Body of pancreas (tissue), 4 donors: ENCODE results near the gene CCDC33. TPM values are rescaled to one million over a fixed set of nuclear protein-coding genes. Genes with fewer than 3 reads are reported as not detected.
A peak's percentile ranks its signal among the peaks of the same experiment; 100 is the strongest.

Experiments
- ATAC-seq: fragments of 150-250 bp; one replicate; pipeline ENCODE4 v1.9.1; 2016
- DNase-seq, 4 donors: peaks; one replicate each; pipeline ENCODE4 v3.0.0-alpha.2; 2019
- H3K27ac ChIP-seq, 4 donors: fragments of 200-600 bp; sonication (generic); 1 replicate in 3 of 4; 2 replicates in 1 of 4; pipeline versions ENCODE4 v1.5.1 to v1.6.1; 2016 to 2019; ENCODE audit warnings: mild to moderate bottlenecking in 1 of 4, mixed read lengths in 1 of 4, moderate library complexity in 1 of 4
- H3K27me3 ChIP-seq, 2 donors: fragments of 200-600 bp; sonication (generic); one replicate each; pipeline ENCODE4 v1.6.0; 2016; ENCODE audit warnings: mild to moderate bottlenecking in 1 of 2
- H3K36me3 ChIP-seq, 2 donors: fragments of 200-600 bp; sonication (generic); replicated peaks in 1 of 2; 2 replicates each; pipeline ENCODE4 v1.5.1; 2016; ENCODE audit warnings: low read depth in 2 of 2; ENCODE audit not compliant: insufficient read depth in 1 of 2
- H3K4me1 ChIP-seq: fragments of 200-600 bp; sonication (generic); one replicate; pipeline ENCODE4 v1.6.0; 2016
- H3K4me3 ChIP-seq, 2 donors: fragments of 200-600 bp; sonication (generic); 1 replicate in 1 of 2; 2 replicates in 1 of 2; pipeline ENCODE4 v1.5.1; 2016 to 2019
- H3K9me3 ChIP-seq, 3 donors: fragments of 200-600 bp; sonication (generic); 1 replicate in 2 of 3; 2 replicates in 1 of 3; pipeline ENCODE4 v1.5.1; 2016
- POLR2A ChIP-seq, 3 donors: fragments of 450-650 bp; IDR thresholded peaks; one replicate each; pipeline ENCODE4 v1.6.1; 2016; ENCODE audit warnings: antibody characterized with exemption in 3 of 3, mild to moderate bottlenecking in 2 of 3
- WGBS, 2 donors: methylation state at CpG; one replicate each; pipeline ENCODE4 v1.1.5; 2017; 5-methylcytosine and 5-hydroxymethylcytosine counted together
- intact Hi-C: fragments of 100-400 bp; cut with DNase I; formaldehyde crosslinking; loops from one replicate; pipeline ENCODE4 v1.15.1; 2023
- total RNA-seq, 2 donors: library from RNA; depleted of rRNA; stranded (reverse); fragments of >200 nt; gene quantifications; one replicate each; pipeline ENCODE4 v1.1.0, GENCODE V29; 2016
- TF ChIP-seq, protein P1 (sequence below), 7 experiments: fragments of 450-650 bp in 4 of 7; fragments of 200-600 bp in 3 of 7; sonication (generic) in 3 of 7; IDR thresholded peaks; one replicate each; pipeline ENCODE4 v1.5.1; 2016 to 2019; ENCODE audit warnings: antibody characterized with exemption in 7 of 7

The CCDC33 gene
- total RNA-seq, 2 donors from 2014 or later = not detected

DNA sequence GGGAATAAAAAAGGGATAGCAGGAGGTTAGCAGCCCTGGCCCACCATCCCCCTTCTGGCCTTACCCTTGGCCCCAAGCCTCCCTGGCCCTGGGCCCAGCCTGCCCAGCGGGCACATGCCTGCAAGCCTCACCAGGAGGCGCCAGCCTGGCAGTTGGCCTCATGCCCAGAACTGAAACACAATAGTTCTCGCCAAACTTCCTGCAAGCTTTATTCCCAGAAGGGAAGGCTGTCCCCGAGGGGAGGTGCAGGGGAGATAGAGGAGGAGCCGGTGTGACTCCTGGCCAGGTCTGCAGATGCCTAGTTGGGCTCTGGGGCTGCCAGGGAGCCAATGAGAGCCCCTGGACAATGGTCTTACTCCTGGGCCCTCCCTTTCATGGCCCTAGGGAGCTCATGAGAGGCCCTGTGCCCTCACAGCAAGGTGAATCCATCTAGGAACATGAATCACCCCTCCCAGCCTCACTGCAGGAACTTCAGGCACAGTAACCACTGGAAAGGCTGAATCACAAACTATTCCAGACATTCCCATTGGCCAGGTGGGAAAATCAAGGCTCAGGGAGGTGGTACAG, 4.0 kb downstream of the CCDC33 start:
- intact Hi-C loops = no loop called here
- Histone ChIP-seq H3K4me1 (peaks cover 32% of the 10 kb centered on the region), H3K27me3 (peaks cover 0 to 3% of the 10 kb centered on the region in 2 donors), H3K27ac (peak overlapping the region in 3 of 4 donors; percentile 30 to 81 (median 71)), H3K36me3 (no peaks in the 10 kb centered on the region), H3K4me3 (no peak overlapping the region), H3K9me3 (no peaks in the 10 kb centered on the region)
- WGBS, 2 donors = 1 to 20% methylated on average over 2 to 5 of the region's 5 CpGs
- DNase-seq (peak; percentile 94 to 95 (median 94)), ATAC-seq (peak; percentile 92)
- TF ChIP-seq, protein P1, sequence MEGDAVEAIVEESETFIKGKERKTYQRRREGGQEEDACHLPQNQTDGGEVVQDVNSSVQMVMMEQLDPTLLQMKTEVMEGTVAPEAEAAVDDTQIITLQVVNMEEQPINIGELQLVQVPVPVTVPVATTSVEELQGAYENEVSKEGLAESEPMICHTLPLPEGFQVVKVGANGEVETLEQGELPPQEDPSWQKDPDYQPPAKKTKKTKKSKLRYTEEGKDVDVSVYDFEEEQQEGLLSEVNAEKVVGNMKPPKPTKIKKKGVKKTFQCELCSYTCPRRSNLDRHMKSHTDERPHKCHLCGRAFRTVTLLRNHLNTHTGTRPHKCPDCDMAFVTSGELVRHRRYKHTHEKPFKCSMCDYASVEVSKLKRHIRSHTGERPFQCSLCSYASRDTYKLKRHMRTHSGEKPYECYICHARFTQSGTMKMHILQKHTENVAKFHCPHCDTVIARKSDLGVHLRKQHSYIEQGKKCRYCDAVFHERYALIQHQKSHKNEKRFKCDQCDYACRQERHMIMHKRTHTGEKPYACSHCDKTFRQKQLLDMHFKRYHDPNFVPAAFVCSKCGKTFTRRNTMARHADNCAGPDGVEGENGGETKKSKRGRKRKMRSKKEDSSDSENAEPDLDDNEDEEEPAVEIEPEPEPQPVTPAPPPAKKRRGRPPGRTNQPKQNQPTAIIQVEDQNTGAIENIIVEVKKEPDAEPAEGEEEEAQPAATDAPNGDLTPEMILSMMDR (IDR thresholded peaks at IDR 0.05) = peak; percentile 47 to 86 (median 79)
- no peak for TF ChIP-seq POLR2A (IDR thresholded peaks at IDR 0.05)

DNA sequence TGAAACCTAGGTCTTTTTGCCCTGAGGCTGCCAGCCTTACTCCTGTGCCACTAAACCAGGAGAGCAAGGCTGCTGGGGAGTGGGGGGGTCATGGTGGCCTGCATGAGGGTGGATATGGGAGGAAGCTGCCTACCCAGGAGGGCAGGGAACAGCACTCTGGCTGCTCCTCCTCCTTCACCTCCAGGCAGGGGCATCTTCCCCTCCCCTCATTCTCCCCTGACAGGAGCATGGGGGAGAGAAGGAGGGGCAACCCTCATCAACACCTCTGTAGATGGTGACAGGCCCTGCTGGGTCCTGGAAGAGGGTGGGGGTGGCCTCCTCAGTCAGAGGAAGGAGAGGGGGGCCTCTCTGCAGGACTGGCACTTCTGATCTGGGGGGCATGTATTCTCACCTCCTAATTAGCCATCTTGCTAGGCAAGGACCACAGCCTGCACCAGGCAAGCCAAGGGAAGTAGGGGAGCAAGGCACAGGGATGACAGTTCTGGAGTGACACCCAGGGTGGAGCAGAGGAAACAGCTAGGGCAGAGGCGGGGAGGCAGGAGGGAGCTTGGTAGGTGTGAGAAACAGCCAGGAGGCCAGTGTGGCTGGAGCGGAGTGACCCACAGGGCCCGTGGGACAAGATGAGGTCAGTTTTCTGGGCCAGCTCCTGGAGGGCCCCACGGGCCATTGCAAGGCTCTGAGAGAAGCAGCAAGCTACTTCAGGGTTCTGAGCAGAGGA, 4.9 kb downstream of the CCDC33 start:
- TF ChIP-seq, protein P1 (IDR thresholded peaks at IDR 0.05) = no peak
- no peak for TF ChIP-seq POLR2A (IDR thresholded peaks at IDR 0.05)
- no peak for DNase-seq
- ATAC-seq = no peak
- Histone ChIP-seq H3K27ac (peak overlapping the region in 2 of 4 donors; percentile 71 to 81), H3K4me3 (no peak overlapping the region), H3K27me3 (peaks cover 0 to 7% of the 10 kb centered on the region in 2 donors), H3K4me1 (peaks cover 35% of the 10 kb centered on the region), H3K9me3 (no peaks in the 10 kb centered on the region), H3K36me3 (no peaks in the 10 kb centered on the region)
- 79 to 81% methylated on average over 4 of the region's 4 CpGs for WGBS, 2 donors
- intact Hi-C loops = no loop called here

DNA sequence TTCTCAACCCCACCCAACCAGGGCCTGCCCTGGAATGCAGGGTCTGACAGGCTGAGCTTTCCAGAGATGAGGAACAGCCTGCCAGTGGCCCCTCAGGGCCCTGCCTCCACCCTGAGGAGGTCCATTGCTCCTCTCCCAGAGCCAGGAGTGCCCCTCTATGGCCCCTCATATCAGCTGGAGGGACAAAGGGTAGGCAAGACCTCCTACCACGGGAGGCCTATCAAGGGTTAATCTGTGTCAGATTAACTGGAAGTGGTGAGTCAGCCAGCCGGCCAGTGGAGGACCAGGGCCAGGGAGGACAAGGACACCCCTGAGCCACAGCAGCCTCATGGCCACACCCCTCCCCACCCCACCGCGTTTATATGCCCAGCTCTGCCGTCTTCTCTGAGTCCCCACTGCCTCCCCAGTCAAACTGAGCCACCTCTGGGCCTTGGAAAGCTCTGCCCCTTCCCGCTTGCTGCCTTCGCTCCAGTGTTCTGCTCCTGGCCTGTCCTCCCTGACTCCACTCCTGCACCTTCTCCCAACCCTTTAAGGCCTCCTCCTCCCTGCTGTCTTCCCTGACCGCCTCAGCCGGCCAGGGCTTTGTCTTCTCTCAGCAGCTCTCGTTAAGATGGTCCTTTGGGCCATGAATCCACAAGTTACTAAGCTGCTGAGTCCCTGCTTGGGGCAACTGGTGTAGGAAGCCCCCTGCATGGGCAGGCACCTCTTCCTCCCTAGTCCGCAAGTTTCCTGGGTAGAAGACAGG, 6.5 kb downstream of the CCDC33 start:
- Histone ChIP-seq H3K4me3 (no peak overlapping the region), H3K4me1 (peaks cover 35% of the 10 kb centered on the region), H3K27ac (peak overlapping the region in 1 of 4 donors; percentile 13), H3K9me3 (no peaks in the 10 kb centered on the region), H3K36me3 (no peaks in the 10 kb centered on the region), H3K27me3 (peaks cover 0 to 7% of the 10 kb centered on the region in 2 donors)
- 58 to 76% methylated on average over 7 to 11 of the region's 11 CpGs for WGBS, 2 donors
- DNase-seq (peak; percentile 31 to 64 (median 43)), ATAC-seq (no peak)
- intact Hi-C loops = no loop called here
- TF ChIP-seq, protein P1 (IDR thresholded peaks at IDR 0.05) = no peak
- TF ChIP-seq POLR2A (IDR thresholded peaks at IDR 0.05) = no peak

DNA sequence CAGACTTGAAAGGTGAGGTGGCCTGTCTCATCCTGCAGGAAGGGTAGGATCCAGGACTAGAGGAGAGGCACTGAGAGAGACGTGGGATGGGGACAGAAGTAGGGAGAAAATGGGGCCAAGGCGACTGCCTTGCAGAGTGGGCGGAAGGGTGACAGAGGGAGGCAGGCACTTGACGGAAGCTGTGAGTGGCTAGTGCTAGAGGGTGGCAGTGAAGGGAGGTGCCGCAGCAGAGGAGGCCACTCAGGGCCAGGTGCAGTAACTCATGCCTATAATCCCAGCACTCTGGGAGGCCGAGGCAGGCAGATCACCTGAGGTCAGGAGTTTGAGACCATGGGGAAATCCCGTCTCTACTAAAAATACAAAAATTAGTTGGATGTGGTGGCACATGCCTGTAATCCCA, 7.3 kb downstream of the CCDC33 start:
- H3K27ac ChIP-seq = no peak overlapping the region

More for the DNA sequence above, 7.3 kb downstream of the CCDC33 start:
- TF ChIP-seq, protein P1 (IDR thresholded peaks at IDR 0.05) = no peak
- no peak for TF ChIP-seq POLR2A (IDR thresholded peaks at IDR 0.05)
- H3K4me3 ChIP-seq = no peak overlapping the region
- no peaks in the 10 kb centered on the region for H3K9me3 ChIP-seq
- intact Hi-C loops = no loop called here
- DNase-seq (no peak), ATAC-seq (no peak)
- H3K27me3 ChIP-seq = peaks cover 0 to 7% of the 10 kb centered on the region in 2 donors
- peaks cover 35% of the 10 kb centered on the region for H3K4me1 ChIP-seq
- H3K36me3 ChIP-seq = no peaks in the 10 kb centered on the region
- 83 to 90% methylated on average over 7 of the region's 7 CpGs for WGBS, 2 donors
